Lower leg skin (tissue), 4 donors: ENCODE data around the gene GINS1. TPM values are rescaled to one million over a fixed set of nuclear protein-coding genes. Genes with fewer than 3 reads are reported as not detected.

ENCODE experiments used
- DNase-seq, 2 donors: peaks; one replicate each; pipeline ENCODE4 v3.0.0-alpha.2; 2019; ENCODE audit warnings: low spot score in 2 of 2
- H3K4me3 ChIP-seq: fragments of 200-600 bp; sonication (generic); 2 replicates; pipeline ENCODE4 v1.5.1; 2017; ENCODE audit warnings: mild to moderate bottlenecking, low read depth; ENCODE audit not compliant: poor library complexity, severe bottlenecking
- CTCF ChIP-seq, 3 donors: fragments of 450-650 bp; IDR thresholded peaks; one replicate each; pipeline ENCODE4 v1.5.1; 2016; ENCODE audit warnings: antibody characterized with exemption in 3 of 3, mild to moderate bottlenecking in 3 of 3, moderate library complexity in 2 of 3
- POLR2A ChIP-seq, 2 donors: fragments of 450-650 bp; IDR thresholded peaks; one replicate each; pipeline ENCODE4 v1.6.1; 2016 to 2017; ENCODE audit warnings: antibody characterized with exemption in 2 of 2, mild to moderate bottlenecking in 1 of 2, moderate library complexity in 1 of 2
- WGBS, 2 donors: methylation state at CpG; one replicate each; pipeline ENCODE4 v1.1.5; 2018; 5-methylcytosine and 5-hydroxymethylcytosine counted together
- intact Hi-C: fragments of 100-400 bp; cut with DNase I; formaldehyde crosslinking; loops from one replicate; pipeline ENCODE4 v1.15.0; 2023; ENCODE audit warnings: low total_unique reads
- total RNA-seq, 4 donors: library from RNA; depleted of rRNA; stranded (reverse); fragments of >200 nt; gene quantifications; one replicate each; pipeline ENCODE4 v1.1.0, GENCODE V29; 2016

GINS1 gene
- total RNA-seq, 4 donors from 2014 or later = 0.63 to 2.8 (median 1.4) TPM

GRCh38 chr20:25493748-25494505 is 86.5 kb downstream of the GINS1 start:
- no peak for DNase-seq
- H3K4me3 ChIP-seq = no peak overlapping the region
- intact Hi-C loops = no loop called here
- 93 to 96% methylated on average over 9 to 10 of the region's 10 CpGs for WGBS, 2 donors
- no peak for TF ChIP-seq CTCF (IDR thresholded peaks at IDR 0.05)
- no peak for TF ChIP-seq POLR2A (IDR thresholded peaks at IDR 0.05)

DNA sequence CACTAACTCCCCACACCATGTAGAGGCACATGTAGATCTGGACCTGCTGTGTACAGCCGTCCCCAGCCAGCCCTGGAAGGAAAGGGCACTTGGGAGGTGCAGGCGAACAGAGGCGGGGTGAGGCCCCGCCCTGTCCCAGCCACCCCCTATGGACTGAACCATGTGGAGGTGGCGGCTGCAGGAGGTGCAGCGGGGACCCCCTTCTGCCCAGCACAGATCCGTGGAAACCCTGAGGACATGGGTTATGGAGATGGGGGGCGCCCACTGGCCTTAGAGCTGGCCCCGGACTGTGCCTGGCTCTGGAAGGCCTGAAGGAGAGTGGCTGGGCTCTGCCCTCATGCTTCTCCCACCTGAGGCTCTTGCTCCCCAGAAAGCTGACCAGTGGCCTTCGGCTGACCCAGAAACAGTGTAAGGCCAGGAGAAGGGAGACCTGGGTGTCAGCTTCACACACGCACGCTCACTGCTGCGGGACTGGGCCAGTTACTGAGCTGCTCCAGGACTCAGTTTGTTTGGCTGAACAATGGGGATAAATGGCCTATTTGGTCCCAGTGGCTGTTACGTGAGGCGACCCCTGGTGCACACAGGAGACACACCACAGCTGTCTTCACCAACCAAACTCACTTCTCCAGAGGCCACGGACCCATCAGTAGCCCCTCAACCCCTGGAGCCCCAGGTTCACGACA is 87.2 kb downstream of the GINS1 start:
- WGBS, 2 donors = 92 to 93% methylated on average over 13 to 17 of the region's 17 CpGs
- intact Hi-C loops = no loop called here

GRCh38 chr20:25495189-25495824 is 87.8 kb downstream of the GINS1 start:
- intact Hi-C loops = no loop called here
- DNase-seq = no peak

More for the DNA sequence above, 87.2 kb downstream of the GINS1 start:
- DNase-seq = no peak
- TF ChIP-seq POLR2A (IDR thresholded peaks at IDR 0.05) = no peak
- TF ChIP-seq CTCF (IDR thresholded peaks at IDR 0.05) = no peak
- no peak overlapping the region for H3K4me3 ChIP-seq

GRCh38 chr20:25496165-25496967 is 88.9 kb downstream of the GINS1 start:
- intact Hi-C loops = no loop called here
- 79 to 87% methylated on average over 14 of the region's 14 CpGs for WGBS, 2 donors
- no peak overlapping the region for H3K4me3 ChIP-seq
- TF ChIP-seq POLR2A (IDR thresholded peaks at IDR 0.05) (no peak), CTCF (IDR thresholded peaks at IDR 0.05) (no peak)
- no peak for DNase-seq

More at GRCh38 chr20:25495189-25495824, 87.8 kb downstream of the GINS1 start:
- no peak for TF ChIP-seq CTCF (IDR thresholded peaks at IDR 0.05)
- TF ChIP-seq POLR2A (IDR thresholded peaks at IDR 0.05) = no peak
- 79 to 81% methylated on average over 16 to 18 of the region's 18 CpGs for WGBS, 2 donors
- no peak overlapping the region for H3K4me3 ChIP-seq

DNA sequence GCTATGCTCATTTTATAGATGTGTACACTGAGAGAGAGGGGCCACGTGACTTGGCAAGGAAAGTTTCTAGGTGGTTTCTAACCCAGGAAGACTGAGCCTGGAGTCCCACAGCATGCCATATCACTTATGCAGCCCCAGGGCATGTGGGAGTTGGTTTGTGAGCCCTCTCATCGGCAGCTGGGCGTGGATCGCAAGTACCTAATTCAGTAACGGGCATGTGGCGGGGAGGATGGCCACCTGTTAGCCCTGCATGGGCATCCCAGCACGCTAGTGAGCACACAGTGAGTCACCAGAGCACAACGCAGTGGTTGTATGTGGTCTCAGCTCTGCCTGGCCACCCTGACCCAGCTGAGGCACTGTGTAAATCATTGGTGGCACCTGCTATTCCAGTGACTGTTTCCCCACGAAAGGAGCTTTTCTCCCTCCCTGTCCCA is 89.5 kb downstream of the GINS1 start:
- intact Hi-C loops = no loop called here
- 57 to 60% methylated on average over 8 to 9 of the region's 9 CpGs for WGBS, 2 donors
- DNase-seq = no peak
- TF ChIP-seq POLR2A (IDR thresholded peaks at IDR 0.05) = no peak
- no peak for TF ChIP-seq CTCF (IDR thresholded peaks at IDR 0.05)
- no peak overlapping the region for H3K4me3 ChIP-seq
